HFFc6 (cell line): ENCODE data around the gene BBS5. TPM values are rescaled to one million over a fixed set of nuclear protein-coding genes. Genes with fewer than 3 reads are reported as not detected.
A peak's percentile ranks its signal among the peaks of the same experiment; 100 is the strongest.
"Not testable (repeated sequence)": the region's sequence is repeated elsewhere in the genome, so short reads cannot be mapped to it uniquely, and the experiment has no call there.

Experiments used
- DNase-seq: peaks from one replicate; pipeline ENCODE4 v3.0.0-alpha.2; 2018
- H3K27ac Mint-ChIP-seq: 2 replicates; pipeline ENCODE4 v1.8.0; 2020; ENCODE audit warnings: mild to moderate bottlenecking, mixed read lengths
- H3K27me3 Mint-ChIP-seq: 2 replicates; pipeline ENCODE4 v1.8.0; 2021; ENCODE audit warnings: mild to moderate bottlenecking, moderate library complexity, mixed read lengths; ENCODE audit not compliant: insufficient read depth
- H3K36me3 Mint-ChIP-seq: 2 replicates; pipeline ENCODE4 v1.8.0; 2021; ENCODE audit warnings: low read depth, mixed read lengths
- H3K4me1 Mint-ChIP-seq: 2 replicates; pipeline ENCODE4 v1.8.0; 2020; ENCODE audit warnings: low read depth, mixed read lengths
- H3K4me3 Mint-ChIP-seq: 2 replicates; pipeline ENCODE4 v1.8.0; 2020; ENCODE audit warnings: mild to moderate bottlenecking, moderate library complexity, mixed read lengths
- H3K9me3 Mint-ChIP-seq: 2 replicates; pipeline ENCODE4 v1.8.0; 2020; ENCODE audit warnings: mild to moderate bottlenecking, mixed read lengths
- CTCF ChIP-seq: fragments of 200-600 bp; sonication (generic); IDR thresholded peaks from 2 replicates; pipeline ENCODE4 v1.5.0; 2021; ENCODE audit warnings: antibody characterized with exemption, mild to moderate bottlenecking
- long read RNA-seq: library from polyadenylated mRNA; unstranded; transcript quantifications from one replicate; pipeline ENCODE4 v2.0.0, GENCODE V29; 2019
- total RNA-seq, 6 experiments: library from RNA; stranded (reverse); fragmentation: NEBNext Ultra II Directional; extraction: Animal tissue kit (Norgen Biotek cat#: 25700); gene quantifications; 2 replicates in 1 of 6; 3 replicates in 5 of 6; pipeline ENCODE4 v1.2.3, GENCODE V29; 2021

Gene BBS5
- 1 to 10 TPM; 4.8 to 7.0 (median 6.0) TPM for total RNA-seq
- long read RNA-seq, partial matches to known transcripts: 0 of 2 reads
- long read RNA-seq, other reads (novel, unspliced or antisense): 0 of 2 reads

GRCh38 chr2:169479257-169480078 lies at the start of gene BBS5:
TSS of gene BBS5 (plus strand) at chr2:169479494. CDS start at chr2:169479554, 60 bp downstream.
- no peaks in the 10 kb centered on the region; the same call in 1 of the 2 replicates for H3K27me3 Mint-ChIP-seq
- peaks cover 7% of the 10 kb centered on the region; the same call in 1 of the 2 replicates for H3K36me3 Mint-ChIP-seq
- peak within 1 kb of the TSS; percentile 93 for H3K4me3 Mint-ChIP-seq
- H3K27ac Mint-ChIP-seq: peak within 1 kb of the TSS; percentile 87
- peaks cover 26% of the 10 kb centered on the region for H3K4me1 Mint-ChIP-seq
- TF ChIP-seq CTCF: peak; percentile 74
- peak; percentile 84 for DNase-seq
- H3K9me3 Mint-ChIP-seq: no peaks in the 10 kb centered on the region

- H3K9me3 Mint-ChIP-seq, H3K27me3 Mint-ChIP-seq, H3K4me3 Mint-ChIP-seq, H3K4me1 Mint-ChIP-seq, H3K27ac Mint-ChIP-seq, H3K36me3 Mint-ChIP-seq, DNase-seq: not testable (repeated sequence)
Measured at GRCh38 chr2:169431772-169432171, 47.5 kb upstream of the BBS5 start.

GRCh38 chr2:169434236-169434635 lies 45.1 kb upstream of the BBS5 start:
- H3K27ac Mint-ChIP-seq, H3K9me3 Mint-ChIP-seq, H3K36me3 Mint-ChIP-seq, H3K4me3 Mint-ChIP-seq, H3K27me3 Mint-ChIP-seq, H3K4me1 Mint-ChIP-seq, DNase-seq: not testable (repeated sequence)

- Mint-ChIP-seq H3K36me3 (no peaks in the 10 kb centered on the region), H3K27me3 (no peaks in the 10 kb centered on the region; the same call in 1 of the 2 replicates), H3K27ac (no peak overlapping the region), H3K9me3 (no peaks in the 10 kb centered on the region; the same call in 1 of the 2 replicates), H3K4me1 (no peaks in the 10 kb centered on the region), H3K4me3 (no peak overlapping the region)
- no peak for TF ChIP-seq CTCF
- DNase-seq: no peak
Measured at GRCh38 chr2:169438466-169439072, 40.7 kb upstream of the BBS5 start.

- no peak overlapping the region for H3K4me3 Mint-ChIP-seq
- H3K27ac Mint-ChIP-seq: no peak overlapping the region
- no peaks in the 10 kb centered on the region for H3K9me3 Mint-ChIP-seq
- no peak for TF ChIP-seq CTCF
- H3K27me3 Mint-ChIP-seq: peaks cover 2% of the 10 kb centered on the region
- no peak for DNase-seq
- H3K36me3 Mint-ChIP-seq: no peaks in the 10 kb centered on the region
- H3K4me1 Mint-ChIP-seq: no peaks in the 10 kb centered on the region
Measured at GRCh38 chr2:169439900-169440299, 39.4 kb upstream of the BBS5 start.

- Mint-ChIP-seq H3K4me1 (no peaks in the 10 kb centered on the region), H3K4me3 (no peak overlapping the region), H3K27me3 (peaks cover 6% of the 10 kb centered on the region), H3K9me3 (no peaks in the 10 kb centered on the region), H3K27ac (no peak overlapping the region), H3K36me3 (no peaks in the 10 kb centered on the region)
- no peak for TF ChIP-seq CTCF
- no peak for DNase-seq
Measured at GRCh38 chr2:169446452-169446851, 32.8 kb upstream of the BBS5 start.
